ENCODE results near the gene KCNN4. TPM values are rescaled to one million over a fixed set of nuclear protein-coding genes. Genes with fewer than 3 reads are reported as not detected.

KCNN4 gene
- total and polyA plus RNA-seq, 2 of the 13 experiments (the other 11 are each of a cell fraction or from before 2014, with no cell fraction given) = 0.13 to 0.25 TPM

- TF ChIP-seq ATF6 (CRISPR knock-in tag; conservative IDR thresholded peaks at IDR 0.05) = no peak
- TF ChIP-seq NFIC (IDR thresholded peaks at IDR 0.05; ENCODE audit: low read length) = no peak
- TF ChIP-seq ZBTB3 (CRISPR knock-in tag; IDR thresholded peaks at IDR 0.05; ENCODE audit: borderline replicate concordance, low read depth) = no peak
- TF ChIP-seq GTF2F1 (IDR thresholded peaks at IDR 0.05; ENCODE audit: low read length) = no peak
- TF ChIP-seq GABPB1 (CRISPR knock-in tag; IDR thresholded peaks at IDR 0.05) = peak; percentile 75
- TF ChIP-seq ZNF570 (CRISPR knock-in tag; IDR thresholded peaks at IDR 0.05; ENCODE audit: borderline replicate concordance) = no peak
- TF ChIP-seq SMAD3 (CRISPR knock-in tag; IDR thresholded peaks at IDR 0.05) = 0 out of 2 replicates have a peak, but pooled peaks have one; percentile 21
- TF ChIP-seq TCF7 (IDR thresholded peaks at IDR 0.05; ENCODE audit: low read depth) = no peak
- no peak for TF ChIP-seq PBX3 (CRISPR knock-in tag; IDR thresholded peaks at IDR 0.05; ENCODE audit: borderline replicate concordance)
- no peak for TF ChIP-seq ZNF543 (CRISPR knock-in tag; IDR thresholded peaks at IDR 0.05)
- no peak for TF ChIP-seq TCF12 (IDR thresholded peaks at IDR 0.05)
- TF ChIP-seq TCF12 (CRISPR knock-in tag; IDR thresholded peaks at IDR 0.05) = no peak
- TF ChIP-seq ZNF333 (CRISPR knock-in tag; IDR thresholded peaks at IDR 0.05; ENCODE audit: borderline replicate concordance) = no peak
- TF ChIP-seq RERE (CRISPR knock-in tag; IDR thresholded peaks at IDR 0.05; ENCODE audit: low read depth) = no peak; the same call in 1 of the 2 replicates
- TF ChIP-seq ATF7-NPFF (CRISPR knock-in tag; IDR thresholded peaks at IDR 0.05; ENCODE audit: low read depth) = no peak
- peak; percentile 19; the same call in 1 of the 2 replicates for TF ChIP-seq ARID5B (CRISPR knock-in tag; IDR thresholded peaks at IDR 0.05)
Measured at GRCh38 chr19:43754503-43755255, 26.1 kb downstream of the KCNN4 start, which contains the start of gene SMG9 (continued).
